Rectal smooth muscle tissue (tissue), 1 donor: ENCODE measurements around the gene LRP5.
"Not testable (repeated sequence)": the region's sequence is repeated elsewhere in the genome, so short reads cannot be mapped to it uniquely, and the experiment has no call there.

Experiments used
- H3K27ac ChIP-seq: one replicate; pipeline ENCODE4 v1.7.0; 2013; ENCODE audit warnings: low read depth, low read length, inconsistent platforms
- H3K27me3 ChIP-seq: one replicate; pipeline ENCODE4 v1.7.0; 2013; ENCODE audit warnings: low read length; ENCODE audit not compliant: control insufficient read depth, insufficient read depth
- H3K36me3 ChIP-seq: one replicate; pipeline ENCODE4 v1.7.0; 2013; ENCODE audit warnings: low read length; ENCODE audit not compliant: control insufficient read depth, insufficient read depth
- H3K4me1 ChIP-seq: one replicate; pipeline ENCODE4 v1.7.0; 2013; ENCODE audit warnings: low read length; ENCODE audit not compliant: control insufficient read depth, insufficient read depth
- H3K4me3 ChIP-seq: one replicate; pipeline ENCODE4 v1.7.0; 2013; ENCODE audit warnings: low read length
- H3K9ac ChIP-seq: one replicate; pipeline ENCODE4 v1.7.0; 2013; ENCODE audit warnings: low read length

LRP5 gene

GRCh38 chr11:68341557-68342458 is 29.4 kb downstream of the LRP5 start:
- Histone ChIP-seq H3K27ac (peak overlapping the region; percentile 69), H3K27me3 (no peaks in the 10 kb centered on the region), H3K4me1 (peaks cover 46% of the 10 kb centered on the region), H3K9ac (no peak overlapping the region), H3K36me3 (no peaks in the 10 kb centered on the region), H3K4me3 (no peak overlapping the region)

DNA sequence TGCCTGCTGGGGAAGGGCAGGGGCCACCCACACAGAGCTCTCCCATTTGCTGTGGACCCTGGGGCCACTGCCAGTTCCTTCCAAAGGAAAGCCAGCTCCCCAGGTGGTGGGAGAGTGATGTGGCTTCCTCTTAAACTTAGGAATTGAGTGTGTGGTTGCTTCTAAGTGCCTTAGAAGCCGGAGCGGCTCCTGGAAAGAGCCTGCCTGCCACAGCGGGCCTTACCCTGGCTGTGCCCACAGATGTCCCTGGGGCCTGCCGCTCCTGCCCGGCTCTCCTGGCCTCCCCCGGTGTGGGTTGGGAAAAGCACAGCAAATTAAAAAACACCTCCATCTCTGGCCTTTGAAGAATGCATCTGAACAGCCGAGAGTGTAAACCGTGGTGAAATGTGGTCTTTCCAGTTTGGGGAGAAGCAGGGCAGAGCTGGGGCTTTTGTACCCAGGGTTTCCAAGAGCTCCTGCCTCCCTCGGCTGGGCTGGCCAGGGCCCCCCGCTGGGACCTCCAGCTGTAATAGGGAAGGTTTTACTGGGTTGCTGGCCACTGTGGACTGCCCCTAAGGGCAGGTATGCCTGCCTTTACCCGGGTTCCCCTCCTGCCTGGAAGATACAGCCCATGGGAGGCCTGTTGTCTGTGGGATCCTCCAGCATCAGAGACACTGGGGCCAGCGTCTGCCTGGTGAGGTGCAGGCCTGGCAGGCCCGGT is 30.2 kb downstream of the LRP5 start:
- no peaks in the 10 kb centered on the region for H3K27me3 ChIP-seq
- no peaks in the 10 kb centered on the region for H3K36me3 ChIP-seq
- H3K4me3 ChIP-seq = peak overlapping the region; percentile 17
- peaks cover 42% of the 10 kb centered on the region for H3K4me1 ChIP-seq
- peak overlapping the region; percentile 69 for H3K27ac ChIP-seq
- H3K9ac ChIP-seq = no peak overlapping the region

- Histone ChIP-seq H3K4me3 (no peak overlapping the region), H3K36me3 (no peaks in the 10 kb centered on the region), H3K27ac (peak overlapping the region; percentile 69), H3K27me3 (no peaks in the 10 kb centered on the region), H3K9ac (no peak overlapping the region), H3K4me1 (peaks cover 33% of the 10 kb centered on the region)
Measured at GRCh38 chr11:68343761-68344256, 31.4 kb downstream of the LRP5 start.

- H3K4me3 ChIP-seq, H3K27me3 ChIP-seq, H3K36me3 ChIP-seq, H3K27ac ChIP-seq, H3K9ac ChIP-seq: not testable (repeated sequence)
- peaks cover 33% of the 10 kb centered on the region for H3K4me1 ChIP-seq
Measured at GRCh38 chr11:68344821-68345220, 32.4 kb downstream of the LRP5 start.

DNA sequence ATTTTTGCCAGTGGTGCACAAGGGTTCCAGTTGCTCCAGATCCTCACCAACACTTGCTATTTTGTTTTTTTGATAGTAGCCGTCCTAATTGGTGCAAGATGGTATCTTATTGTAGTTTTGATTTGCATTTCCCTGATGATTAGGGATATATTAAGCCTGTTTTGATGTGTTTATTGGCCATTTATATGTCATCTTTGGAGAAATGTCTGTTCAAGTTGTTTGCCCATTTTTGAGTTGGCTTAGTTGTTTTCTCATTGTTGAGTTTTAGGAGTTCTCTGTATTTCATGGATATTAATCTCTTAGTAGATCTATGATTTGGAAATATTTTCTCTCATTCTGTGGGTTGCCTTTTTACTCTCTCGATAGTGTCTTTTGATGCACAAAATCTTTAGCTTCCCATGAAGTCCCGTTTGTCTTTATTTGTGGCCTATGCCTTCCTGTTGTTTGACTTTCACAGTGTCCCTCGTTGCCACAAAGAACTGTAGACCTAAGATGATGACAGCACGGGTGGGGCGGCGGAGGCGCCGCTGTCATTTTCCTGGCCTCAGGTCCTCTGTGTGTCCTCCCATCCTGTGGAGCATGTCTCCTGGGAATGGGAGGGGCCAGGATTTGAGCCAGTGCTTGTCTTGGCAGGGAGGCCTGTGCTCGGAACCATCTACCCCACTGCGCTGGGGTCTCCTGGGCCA is 33.5 kb downstream of the LRP5 start:
- no peaks in the 10 kb centered on the region for H3K27me3 ChIP-seq
- H3K4me1 ChIP-seq = peaks cover 36% of the 10 kb centered on the region
- H3K36me3 ChIP-seq = no peaks in the 10 kb centered on the region
- H3K27ac ChIP-seq = no peak overlapping the region
- H3K4me3 ChIP-seq = peak overlapping the region; percentile 2
- H3K9ac ChIP-seq = no peak overlapping the region

DNA sequence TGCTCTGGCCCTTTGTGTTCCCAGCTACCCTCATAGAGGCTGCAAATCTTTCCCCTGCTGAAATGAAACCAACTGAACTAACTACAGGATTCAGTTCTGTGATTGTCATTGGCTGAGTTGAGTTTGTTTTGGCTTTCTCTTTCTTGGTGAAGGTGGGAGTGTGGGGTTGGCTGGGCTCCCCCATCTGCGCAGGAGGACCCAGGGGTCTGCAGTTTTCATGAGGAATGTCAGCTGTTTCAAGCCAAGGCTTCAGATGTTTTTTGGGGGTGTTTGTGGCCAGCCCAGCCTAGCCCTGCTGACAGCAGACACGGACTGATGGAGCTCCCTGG is 34.0 kb downstream of the LRP5 start:
- Histone ChIP-seq H3K27me3 (no peaks in the 10 kb centered on the region), H3K4me1 (peaks cover 35% of the 10 kb centered on the region), H3K27ac (no peak overlapping the region), H3K36me3 (no peaks in the 10 kb centered on the region), H3K4me3 (peak overlapping the region; percentile 2), H3K9ac (no peak overlapping the region)

DNA sequence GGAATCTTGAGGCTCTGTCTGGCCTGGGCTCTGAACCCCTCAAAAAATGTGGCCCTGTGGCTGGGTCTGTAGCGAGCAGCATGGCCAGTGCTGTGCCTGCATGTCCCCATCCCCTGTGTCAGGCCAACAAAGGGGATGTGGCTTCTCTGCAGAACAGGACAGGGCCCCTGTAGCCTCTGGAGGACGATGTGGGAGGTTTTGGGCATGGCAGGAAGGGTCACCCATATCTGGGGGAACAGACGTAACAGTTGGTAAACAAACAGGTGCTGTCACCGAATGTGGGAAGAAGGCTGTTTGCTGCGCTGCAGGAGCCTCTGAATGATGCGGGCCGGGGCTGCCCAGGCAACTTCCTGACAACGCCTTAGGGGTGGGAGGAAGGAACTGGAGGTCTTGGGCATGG is 35.0 kb downstream of the LRP5 start:
- Histone ChIP-seq H3K4me1 (peaks cover 30% of the 10 kb centered on the region), H3K27me3 (no peaks in the 10 kb centered on the region), H3K27ac (no peak overlapping the region), H3K9ac (no peak overlapping the region), H3K4me3 (no peak overlapping the region), H3K36me3 (no peaks in the 10 kb centered on the region)

- Histone ChIP-seq H3K9ac (no peak overlapping the region), H3K27me3 (no peaks in the 10 kb centered on the region), H3K36me3 (no peaks in the 10 kb centered on the region), H3K27ac (no peak overlapping the region), H3K4me3 (no peak overlapping the region), H3K4me1 (peaks cover 30% of the 10 kb centered on the region)
Measured at GRCh38 chr11:68347841-68348240, 35.5 kb downstream of the LRP5 start.

- Histone ChIP-seq H3K27me3 (no peaks in the 10 kb centered on the region), H3K4me1 (peaks cover 40% of the 10 kb centered on the region), H3K27ac (no peak overlapping the region), H3K36me3 (no peaks in the 10 kb centered on the region), H3K4me3 (no peak overlapping the region), H3K9ac (no peak overlapping the region)
Measured at GRCh38 chr11:68349461-68350249, 37.3 kb downstream of the LRP5 start.

GRCh38 chr11:68350759-68351449 is 38.5 kb downstream of the LRP5 start:
- no peaks in the 10 kb centered on the region for H3K36me3 ChIP-seq
- peak overlapping the region; percentile 92 for H3K27ac ChIP-seq
- no peaks in the 10 kb centered on the region for H3K27me3 ChIP-seq
- H3K4me1 ChIP-seq = peaks cover 48% of the 10 kb centered on the region
- H3K4me3 ChIP-seq = no peak overlapping the region
- no peak overlapping the region for H3K9ac ChIP-seq

DNA sequence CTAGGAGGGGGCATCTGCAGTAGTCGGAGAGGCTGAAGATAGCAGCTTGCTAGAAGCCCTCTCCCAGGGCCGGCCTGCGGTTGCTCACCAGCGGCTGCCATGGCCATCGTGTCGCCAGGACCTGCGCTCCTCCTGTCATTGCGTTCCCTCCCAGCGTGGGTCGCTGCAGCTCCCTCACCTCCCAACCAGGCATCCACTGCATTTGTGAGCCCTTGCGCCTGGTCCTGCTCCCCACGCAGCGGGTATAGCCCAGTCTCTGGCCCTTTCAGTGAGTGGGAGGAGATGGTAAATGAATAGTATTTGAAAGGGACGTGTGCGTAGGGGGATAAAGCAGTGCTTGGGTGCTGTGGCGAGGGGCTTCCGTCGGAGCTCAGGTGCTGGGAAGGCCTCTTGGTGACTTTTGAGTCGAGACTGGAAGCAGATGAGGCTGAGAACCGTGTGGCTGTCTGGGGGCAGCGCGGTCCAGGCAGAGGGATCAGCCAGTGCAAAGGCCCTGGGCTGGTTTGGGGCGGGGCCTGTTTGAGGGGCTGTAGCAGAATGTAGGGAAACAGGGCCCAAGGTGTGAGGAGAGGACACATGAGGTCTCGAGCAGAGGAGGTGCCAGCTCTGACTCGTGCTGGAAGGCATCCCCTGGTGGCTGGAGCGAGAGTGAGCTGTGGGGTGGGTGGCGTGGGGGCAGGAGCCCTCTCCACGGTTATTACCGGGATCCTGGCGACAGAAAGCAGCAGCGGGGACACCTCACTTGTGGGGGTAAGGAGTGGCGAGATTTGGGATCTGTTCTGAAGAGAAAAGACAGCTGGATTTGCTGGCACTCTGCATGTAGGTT is 39.3 kb downstream of the LRP5 start:
- Histone ChIP-seq H3K9ac (no peak overlapping the region), H3K4me1 (peaks cover 45% of the 10 kb centered on the region), H3K27me3 (no peaks in the 10 kb centered on the region), H3K27ac (peak overlapping the region; percentile 92), H3K36me3 (no peaks in the 10 kb centered on the region), H3K4me3 (no peak overlapping the region)
